PC-3 (cell line): ENCODE results near the gene PLPP7.

Experiments
- CTCF ChIP-seq: fragments of 300-600 bp; sonication (generic); conservative IDR thresholded peaks from 2 replicates; pipeline ENCODE4 v1.5.1; 2017; ENCODE audit warnings: antibody characterized with exemption, low read depth, mild to moderate bottlenecking, low read length
- EZH2 ChIP-seq: fragments of 300-600 bp; sonication (generic); IDR thresholded peaks from one replicate; pipeline ENCODE4 v1.6.1; 2017; ENCODE audit warnings: antibody characterized with exemption, mild to moderate bottlenecking, low read length; ENCODE audit not compliant: unreplicated experiment
- EZH2phosphoT487 ChIP-seq: fragments of 300-600 bp; sonication (generic); IDR thresholded peaks from 2 replicates; pipeline ENCODE4 v1.6.1; 2018; ENCODE audit warnings: mild to moderate bottlenecking, antibody characterized with exemption, low read length, borderline replicate concordance

DNA sequence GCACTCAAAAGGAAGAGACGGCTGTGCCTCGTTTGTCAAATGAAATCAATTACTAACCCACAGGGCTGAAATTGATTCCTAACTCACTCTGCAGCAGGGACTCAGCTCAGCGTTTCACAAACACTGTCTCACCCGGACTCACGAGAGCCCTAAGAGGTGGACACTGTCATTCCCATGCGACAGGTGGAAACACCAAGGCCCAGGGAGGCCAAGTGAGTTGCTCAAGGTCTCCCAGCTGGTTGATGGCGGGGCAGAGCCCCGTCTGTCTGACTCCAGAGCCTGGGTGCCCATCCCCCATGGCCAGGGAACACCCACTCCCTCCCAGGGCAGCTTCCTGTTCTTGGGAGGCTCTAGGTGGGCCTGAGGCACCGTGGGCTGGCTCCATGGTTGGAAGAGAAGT, 1.3 kb upstream of the PLPP7 start:
- no peak for TF ChIP-seq CTCF
- no peak for TF ChIP-seq EZH2
- no peak for TF ChIP-seq EZH2phosphoT487
